Immature natural killer cell (primary cell): ENCODE data around the gene SYNJ2. TPM values are rescaled to one million over a fixed set of nuclear protein-coding genes. Genes with fewer than 3 reads are reported as not detected.
A peak's percentile ranks its signal among the peaks of the same experiment; 100 is the strongest.

Experiments used
- DNase-seq, 3 donors: peaks; one replicate each; pipeline ENCODE4 v3.0.0; 2022; ENCODE audit warnings: mixed read lengths in 1 of 3
- H3K27ac Mint-ChIP-seq, 6 donors: one replicate each; pipeline ENCODE4 v1.8.0; 2020; ENCODE audit warnings: mixed read lengths in 6 of 6, mild to moderate bottlenecking in 5 of 6, inconsistent platforms in 4 of 6, moderate library complexity in 3 of 6
- H3K27me3 Mint-ChIP-seq, 3 donors: one replicate each; pipeline ENCODE4 v1.8.0; 2020 to 2021; ENCODE audit warnings: low read depth in 3 of 3, mild to moderate bottlenecking in 3 of 3, mixed read lengths in 3 of 3, moderate library complexity in 3 of 3, inconsistent platforms in 1 of 3
- H3K36me3 Mint-ChIP-seq, 3 donors: one replicate each; pipeline ENCODE4 v1.8.0; 2020; ENCODE audit warnings: mixed read lengths in 3 of 3, inconsistent platforms in 2 of 3, mild to moderate bottlenecking in 2 of 3
- H3K4me1 Mint-ChIP-seq, 2 donors: one replicate each; pipeline ENCODE4 v1.8.0; 2020; ENCODE audit warnings: inconsistent platforms in 2 of 2, mild to moderate bottlenecking in 2 of 2, mixed read lengths in 2 of 2, moderate library complexity in 1 of 2
- H3K4me3 Mint-ChIP-seq, 5 donors: one replicate each; pipeline ENCODE4 v1.8.0; 2020; ENCODE audit warnings: mild to moderate bottlenecking in 5 of 5, mixed read lengths in 5 of 5, inconsistent platforms in 3 of 5, moderate library complexity in 3 of 5
- H3K9me3 Mint-ChIP-seq, 6 donors: one replicate each; pipeline ENCODE4 v1.8.0; 2020; ENCODE audit warnings: mild to moderate bottlenecking in 6 of 6, mixed read lengths in 6 of 6, inconsistent platforms in 4 of 6, moderate library complexity in 3 of 6
- polyA plus RNA-seq, 3 donors: library from polyadenylated mRNA; unstranded; fragments of 300-500 nt; fragmentation: Illumina TruSeq; gene quantifications; one replicate each; pipeline ENCODE4 v1.2.3, GENCODE V29; 2021

The SYNJ2 gene
- polyA plus RNA-seq, 3 donors from 2014 or later, result 8.7 to 22.0 (median 12.5) TPM

GRCh38 chr6:158040051-158040803 is 58.6 kb downstream of the SYNJ2 start:
- Mint-ChIP-seq H3K4me1 (peaks cover 0 to 18% of the 10 kb centered on the region in 2 donors), H3K36me3 (peaks cover 6 to 38% (median 28%) of the 10 kb centered on the region in 3 donors), H3K27ac (peak overlapping the region in 1 of 6 donors; percentile 10), H3K4me3 (peak overlapping the region in 1 of 5 donors; percentile 15), H3K27me3 (peaks cover 0 to 2% (median 0%) of the 10 kb centered on the region in 3 donors), H3K9me3 (no peaks in the 10 kb centered on the region)
- DNase-seq, result no peak

- Mint-ChIP-seq H3K36me3 (peaks cover 9 to 37% (median 32%) of the 10 kb centered on the region in 3 donors), H3K9me3 (no peaks in the 10 kb centered on the region), H3K4me1 (peaks cover 0 to 22% of the 10 kb centered on the region in 2 donors), H3K4me3 (no peak overlapping the region), H3K27me3 (peaks cover 0 to 2% (median 0%) of the 10 kb centered on the region in 3 donors), H3K27ac (no peak overlapping the region)
- no peak for DNase-seq
Observed at GRCh38 chr6:158040804-158041347, 59.2 kb downstream of the SYNJ2 start.

DNA sequence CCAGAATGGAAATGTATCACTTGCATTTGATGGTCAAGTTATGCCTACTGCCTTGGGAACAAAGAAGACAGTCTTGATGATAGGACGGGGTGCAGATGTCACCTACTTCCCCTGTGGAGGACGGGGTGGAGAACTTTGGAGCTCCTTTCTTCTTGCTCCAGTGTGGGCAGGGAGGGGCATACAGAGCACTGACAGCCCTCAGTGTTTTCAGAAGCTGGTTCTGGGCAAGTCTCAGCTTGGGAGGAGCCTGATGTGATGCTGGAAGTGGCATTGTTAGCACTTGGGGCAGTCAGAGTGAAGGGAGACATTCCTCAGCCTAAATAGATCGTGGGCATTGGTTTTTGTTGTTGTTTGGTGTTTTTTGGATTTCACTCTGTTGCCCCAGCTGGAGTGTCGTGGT is 59.7 kb downstream of the SYNJ2 start:
- H3K27ac Mint-ChIP-seq, result no peak overlapping the region
- no peak overlapping the region for H3K4me3 Mint-ChIP-seq
- peaks cover 1 to 27% of the 10 kb centered on the region in 2 donors for H3K4me1 Mint-ChIP-seq
- peaks cover 4 to 32% (median 28%) of the 10 kb centered on the region in 3 donors for H3K36me3 Mint-ChIP-seq
- DNase-seq, result no peak
- peaks cover 0 to 2% (median 0%) of the 10 kb centered on the region in 3 donors for H3K27me3 Mint-ChIP-seq
- no peaks in the 10 kb centered on the region for H3K9me3 Mint-ChIP-seq

GRCh38 chr6:158041788-158042187 is 60.1 kb downstream of the SYNJ2 start:
- Mint-ChIP-seq H3K27me3 (peaks cover 0 to 2% (median 0%) of the 10 kb centered on the region in 3 donors), H3K27ac (no peak overlapping the region), H3K4me3 (no peak overlapping the region), H3K36me3 (peaks cover 4 to 30% (median 27%) of the 10 kb centered on the region in 3 donors), H3K4me1 (peaks cover 6 to 31% of the 10 kb centered on the region in 2 donors), H3K9me3 (no peaks in the 10 kb centered on the region)
- DNase-seq, result no peak

GRCh38 chr6:158042245-158042798 is 60.7 kb downstream of the SYNJ2 start:
- Mint-ChIP-seq H3K27ac (no peak overlapping the region), H3K9me3 (no peaks in the 10 kb centered on the region), H3K27me3 (peaks cover 0 to 5% (median 0%) of the 10 kb centered on the region in 3 donors), H3K4me3 (no peak overlapping the region), H3K4me1 (peaks cover 11 to 36% of the 10 kb centered on the region in 2 donors), H3K36me3 (peaks cover 4 to 33% (median 32%) of the 10 kb centered on the region in 3 donors)
- DNase-seq, result no peak

DNA sequence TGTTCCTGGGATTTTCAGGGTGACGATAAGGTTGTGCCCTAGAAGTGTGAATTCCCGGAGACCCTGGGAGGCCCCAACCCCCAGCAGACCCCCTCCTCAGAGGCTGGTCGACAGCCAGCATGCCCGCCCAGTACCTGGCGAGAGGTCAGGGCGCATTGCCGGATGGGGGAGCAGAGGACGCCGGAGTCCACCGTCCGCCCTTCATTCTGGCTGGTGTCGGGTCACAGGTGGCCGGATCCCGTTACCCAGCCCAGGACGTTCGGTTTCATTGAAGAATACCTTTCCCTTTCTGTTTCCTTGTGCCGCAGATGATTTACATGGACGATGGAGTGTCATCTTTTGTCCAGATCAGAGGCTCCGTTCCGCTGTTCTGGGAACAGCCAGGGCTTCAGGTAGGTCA is 61.3 kb downstream of the SYNJ2 start:
- H3K27ac Mint-ChIP-seq, result no peak overlapping the region

GRCh38 chr6:158043586-158044524 is 62.2 kb downstream of the SYNJ2 start:
- Mint-ChIP-seq H3K4me3 (no peak overlapping the region), H3K36me3 (peaks cover 4 to 33% (median 33%) of the 10 kb centered on the region in 3 donors), H3K27me3 (peaks cover 0 to 3% (median 3%) of the 10 kb centered on the region in 3 donors), H3K9me3 (no peaks in the 10 kb centered on the region), H3K27ac (peak overlapping the region in 1 of 6 donors; percentile 48), H3K4me1 (peaks cover 13 to 43% of the 10 kb centered on the region in 2 donors)
- DNase-seq, result no peak

More for the DNA sequence above, 61.3 kb downstream of the SYNJ2 start:
- Mint-ChIP-seq H3K9me3 (no peaks in the 10 kb centered on the region), H3K4me3 (no peak overlapping the region), H3K4me1 (peaks cover 13 to 39% of the 10 kb centered on the region in 2 donors), H3K27me3 (peaks cover 0 to 5% (median 3%) of the 10 kb centered on the region in 3 donors), H3K36me3 (peaks cover 4 to 33% (median 33%) of the 10 kb centered on the region in 3 donors)
- DNase-seq, result no peak

DNA sequence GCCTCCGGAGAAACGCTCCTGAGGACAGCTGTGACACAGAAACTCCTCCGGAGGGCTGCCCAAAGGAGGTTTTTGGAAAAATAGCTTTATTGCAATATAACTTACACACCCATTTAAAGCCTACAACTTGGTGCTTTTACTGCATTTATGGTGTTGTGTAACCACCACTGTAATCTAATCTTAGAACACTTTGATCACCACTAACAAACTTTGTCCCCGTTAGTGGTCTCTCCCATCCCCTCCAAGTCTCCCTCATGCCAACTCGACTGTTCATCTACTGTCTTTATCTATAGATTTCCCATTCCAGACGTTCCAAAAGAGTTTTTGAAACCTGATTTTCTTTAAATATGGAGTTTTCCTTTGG is 62.8 kb downstream of the SYNJ2 start:
- no peak overlapping the region for H3K27ac Mint-ChIP-seq
- H3K36me3 Mint-ChIP-seq, result peaks cover 4 to 33% (median 28%) of the 10 kb centered on the region in 3 donors
- H3K27me3 Mint-ChIP-seq, result peaks cover 0 to 3% (median 3%) of the 10 kb centered on the region in 3 donors
- H3K4me1 Mint-ChIP-seq, result peaks cover 13 to 47% of the 10 kb centered on the region in 2 donors
- no peak overlapping the region for H3K4me3 Mint-ChIP-seq
- no peak for DNase-seq
- no peaks in the 10 kb centered on the region for H3K9me3 Mint-ChIP-seq

DNA sequence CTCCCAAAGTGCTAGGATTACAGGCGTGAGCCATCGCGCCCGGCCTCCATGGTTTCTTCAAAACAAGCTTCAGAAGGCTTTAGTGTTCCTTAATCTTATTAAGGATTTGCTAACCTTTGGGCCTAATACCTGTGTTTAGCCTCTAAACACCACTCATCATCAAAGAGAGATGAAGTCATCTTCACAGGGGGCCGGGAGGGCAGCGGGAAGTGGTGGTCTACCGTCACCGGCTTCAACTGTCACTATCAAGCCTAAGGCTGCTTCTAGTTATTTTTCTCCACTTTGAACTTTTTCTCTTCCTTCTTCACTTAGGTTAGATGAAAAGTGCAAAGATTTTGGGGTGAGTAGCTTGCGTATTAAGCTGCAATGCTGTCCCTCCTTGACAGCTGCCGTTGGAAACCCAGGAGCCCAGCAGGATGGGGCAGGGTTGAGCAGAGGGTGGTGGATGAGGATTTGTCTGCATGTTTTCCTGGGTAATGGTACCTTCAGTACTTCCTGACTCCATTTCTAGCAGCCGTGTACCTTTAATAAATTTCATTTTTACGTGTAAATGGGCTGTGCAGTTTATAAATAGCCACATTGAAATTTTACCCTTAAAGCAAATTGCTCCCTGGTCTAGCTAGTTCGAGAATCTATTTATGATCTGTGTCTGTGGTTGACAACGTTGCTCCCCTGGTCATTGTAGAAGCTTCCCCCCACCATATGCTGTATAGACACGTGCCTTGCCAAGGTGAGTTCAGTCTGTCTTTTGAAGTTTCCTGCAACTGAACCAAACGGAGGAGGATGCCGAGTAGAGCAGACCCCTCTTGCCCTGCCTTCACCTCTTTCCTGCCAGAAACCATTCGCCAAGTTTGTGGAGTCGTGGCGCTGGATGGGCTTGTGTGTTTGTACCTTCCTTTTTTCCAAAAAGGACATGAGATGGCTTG is 64.8 kb downstream of the SYNJ2 start:
- Mint-ChIP-seq H3K4me3 (peak overlapping the region in 4 of 5 donors; percentile 1 to 48 (median 44)), H3K27ac (peak overlapping the region in 4 of 6 donors; percentile 43 to 83 (median 57)), H3K36me3 (peaks cover 4 to 30% (median 29%) of the 10 kb centered on the region in 3 donors), H3K9me3 (no peaks in the 10 kb centered on the region), H3K4me1 (peaks cover 13 to 32% of the 10 kb centered on the region in 2 donors), H3K27me3 (peaks cover 0 to 3% (median 3%) of the 10 kb centered on the region in 3 donors)
- DNase-seq, result no peak

- Mint-ChIP-seq H3K27ac (peak overlapping the region in 3 of 6 donors; percentile 43 to 83 (median 69)), H3K9me3 (no peaks in the 10 kb centered on the region), H3K27me3 (peaks cover 0 to 3% (median 3%) of the 10 kb centered on the region in 3 donors), H3K4me1 (peaks cover 13 to 32% of the 10 kb centered on the region in 2 donors), H3K4me3 (peak overlapping the region in 4 of 5 donors; percentile 1 to 48 (median 26)), H3K36me3 (peaks cover 4 to 33% (median 29%) of the 10 kb centered on the region in 3 donors)
- DNase-seq, result peak in 2 of 3 donors; percentile 32 to 40
Observed at GRCh38 chr6:158047127-158047518, 65.5 kb downstream of the SYNJ2 start.

- Mint-ChIP-seq H3K4me1 (peaks cover 13 to 32% of the 10 kb centered on the region in 2 donors), H3K9me3 (no peaks in the 10 kb centered on the region), H3K27me3 (peaks cover 0 to 3% (median 3%) of the 10 kb centered on the region in 3 donors), H3K27ac (peak overlapping the region in 3 of 6 donors; percentile 60 to 69 (median 67)), H3K4me3 (no peak overlapping the region), H3K36me3 (peaks cover 4 to 36% (median 28%) of the 10 kb centered on the region in 3 donors)
- DNase-seq, result no peak
Observed at GRCh38 chr6:158047563-158048323, 66.1 kb downstream of the SYNJ2 start.

DNA sequence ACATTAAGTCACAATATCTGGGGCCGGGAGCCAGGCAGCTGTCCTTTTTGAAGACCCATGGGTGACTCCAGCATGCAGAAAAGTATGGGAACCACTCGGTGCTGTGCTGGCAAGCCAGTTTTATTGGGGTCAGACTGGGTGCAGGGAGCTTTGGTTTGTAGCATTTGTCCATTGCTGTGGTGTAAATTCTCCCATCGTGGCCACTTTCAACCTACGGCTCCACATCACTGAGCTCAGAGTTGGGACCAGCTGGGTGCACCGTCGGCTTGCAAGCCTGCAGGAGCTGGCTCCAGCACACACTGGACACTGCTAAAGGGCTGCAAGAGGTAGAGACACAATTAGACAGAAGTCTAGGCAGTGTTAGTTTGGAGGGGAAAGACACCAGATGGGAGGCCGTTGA is 66.9 kb downstream of the SYNJ2 start:
- Mint-ChIP-seq H3K36me3 (peaks cover 4 to 40% (median 28%) of the 10 kb centered on the region in 3 donors), H3K4me1 (peaks cover 13 to 32% of the 10 kb centered on the region in 2 donors), H3K4me3 (no peak overlapping the region), H3K27me3 (peaks cover 0 to 3% (median 3%) of the 10 kb centered on the region in 3 donors), H3K27ac (no peak overlapping the region), H3K9me3 (no peaks in the 10 kb centered on the region)
- no peak for DNase-seq
